SK-N-MC (cell line): ENCODE results near the gene SCARB2.

Source experiments
- EZH2 ChIP-seq: fragments of 200-600 bp; sonication (generic); IDR thresholded peaks from one replicate; pipeline ENCODE4 v1.6.1; 2017; ENCODE audit warnings: antibody characterized with exemption
- FOXP2 ChIP-seq: optimal IDR thresholded peaks from 2 replicates; pipeline ENCODE3; 2011; ENCODE audit warnings: mild to moderate bottlenecking, moderate library complexity; ENCODE audit not compliant: insufficient read depth; ENCODE audit errors: extremely low read length, control extremely low read depth
- POLR2AphosphoS5 ChIP-seq: IDR thresholded peaks from 2 replicates; pipeline ENCODE4 v1.6.1; 2012; ENCODE audit warnings: mild to moderate bottlenecking, low read depth, low read length, borderline replicate concordance

DNA sequence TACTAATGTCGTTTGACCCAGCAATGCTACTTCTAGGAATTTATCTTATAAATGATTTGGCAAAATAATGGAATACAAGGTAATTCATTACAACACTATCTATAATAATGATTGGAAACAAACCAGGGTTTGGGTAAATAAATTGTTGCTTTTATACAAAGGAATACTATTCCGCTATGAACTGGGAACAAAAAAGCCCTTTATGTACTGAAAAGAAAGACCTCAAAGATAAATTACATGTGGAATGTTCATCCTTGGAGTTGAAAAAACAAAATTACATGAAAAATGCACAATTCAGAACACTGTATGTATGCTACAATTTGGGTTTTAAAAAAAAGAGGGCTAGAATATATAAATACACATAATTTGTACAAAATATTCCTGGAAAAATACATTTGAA, 60.3 kb downstream of the SCARB2 start:
- TF ChIP-seq EZH2: no peak
- TF ChIP-seq POLR2AphosphoS5: no peak
- no peak for TF ChIP-seq FOXP2
